CD14-positive monocyte (primary cell): ENCODE data around the gene KRTAP20-4. TPM values are rescaled to one million over a fixed set of nuclear protein-coding genes. Genes with fewer than 3 reads are reported as not detected.

Experiments
- DNase-seq, 3 donors: peaks; one replicate each; pipeline ENCODE4 v3.0.0-alpha.2; 2011 to 2022
- H2AFZ ChIP-seq: 2 replicates; pipeline ENCODE4 v1.6.0; 2012; ENCODE audit warnings: mild to moderate bottlenecking, low read depth, low read length, inconsistent platforms; ENCODE audit not compliant: insufficient read depth, poor library complexity, severe bottlenecking
- H3K27ac ChIP-seq, 2 donors: 1 replicate in 1 of 2; 2 replicates in 1 of 2; pipeline ENCODE4 v1.5.1; 2012 to 2013; ENCODE audit warnings: low read length in 2 of 2, control low read depth in 1 of 2, inconsistent platforms in 1 of 2, low read depth in 1 of 2, mild to moderate bottlenecking in 1 of 2
- H3K27me3 ChIP-seq, 2 donors: one replicate each; pipeline versions ENCODE4 v1.6.0 to v1.6.1; 2011 to 2013; ENCODE audit warnings: low read length in 2 of 2; ENCODE audit not compliant: control insufficient read depth in 2 of 2, insufficient read depth in 2 of 2
- H3K36me3 ChIP-seq, 2 donors: replicated peaks in 1 of 2; 1 replicate in 1 of 2; 2 replicates in 1 of 2; pipeline versions ENCODE4 v1.5.1 to v1.6.1; 2012 to 2013; ENCODE audit warnings: low read length in 2 of 2, control low read depth in 1 of 2, inconsistent platforms in 1 of 2, mild to moderate bottlenecking in 1 of 2; ENCODE audit not compliant: insufficient read depth in 2 of 2, control insufficient read depth in 1 of 2
- H3K4me1 ChIP-seq, 2 donors: 1 replicate in 1 of 2; 2 replicates in 1 of 2; pipeline versions ENCODE4 v1.5.1 to v1.6.1; 2012 to 2013; ENCODE audit warnings: low read length in 2 of 2, control low read depth in 1 of 2, inconsistent platforms in 1 of 2, mild to moderate bottlenecking in 1 of 2, moderate library complexity in 1 of 2; ENCODE audit not compliant: insufficient read depth in 2 of 2, control insufficient read depth in 1 of 2
- H3K4me2 ChIP-seq: replicated peaks from 2 replicates; pipeline ENCODE3; 2012; ENCODE audit warnings: low read length, moderate library complexity, mild to moderate bottlenecking; ENCODE audit not compliant: poor library complexity, severe bottlenecking; ENCODE audit errors: extremely low read depth
- H3K4me3 ChIP-seq, 3 experiments: fragments of 200-600 bp in 1 of 3; sonication (generic) in 1 of 3; replicated peaks in 1 of 3; 1 replicate in 2 of 3; 2 replicates in 1 of 3; pipeline ENCODE4 v1.5.1; 2011 to 2013; ENCODE audit warnings: low read length in 3 of 3, mild to moderate bottlenecking in 3 of 3, control low read depth in 2 of 3, low read depth in 2 of 3, inconsistent platforms in 1 of 3, moderate library complexity in 1 of 3
- H3K79me2 ChIP-seq: 2 replicates; pipeline ENCODE4 v1.6.0; 2012; ENCODE audit warnings: mild to moderate bottlenecking, control low read depth, inconsistent platforms, low read length, moderate library complexity; ENCODE audit not compliant: insufficient read depth
- H3K9ac ChIP-seq: 2 replicates; pipeline ENCODE4 v1.6.0; 2017; ENCODE audit warnings: low read length, mild to moderate bottlenecking; ENCODE audit not compliant: insufficient read depth, poor library complexity, severe bottlenecking
- H3K9me3 ChIP-seq, 2 donors: replicated peaks in 1 of 2; 1 replicate in 1 of 2; 2 replicates in 1 of 2; pipeline versions ENCODE4 v1.5.1 to v1.6.1; 2012 to 2013; ENCODE audit warnings: low read length in 2 of 2, control low read depth in 1 of 2; ENCODE audit not compliant: control insufficient read depth in 1 of 2, insufficient read depth in 1 of 2
- H4K20me1 ChIP-seq: 2 replicates; pipeline ENCODE4 v1.6.0; 2012; ENCODE audit warnings: mild to moderate bottlenecking, low read length, control low read depth, moderate library complexity; ENCODE audit not compliant: insufficient read depth
- H3K27ac Mint-ChIP-seq, 7 donors: one replicate each; pipeline ENCODE4 v1.8.0; 2020; ENCODE audit warnings: mild to moderate bottlenecking in 7 of 7, mixed read lengths in 7 of 7, moderate library complexity in 6 of 7, inconsistent platforms in 2 of 7
- H3K27me3 Mint-ChIP-seq, 3 donors: one replicate each; pipeline ENCODE4 v1.8.0; 2021 to 2022; ENCODE audit warnings: low read depth in 3 of 3, mild to moderate bottlenecking in 3 of 3, mixed read lengths in 3 of 3, moderate library complexity in 3 of 3, inconsistent platforms in 1 of 3
- H3K36me3 Mint-ChIP-seq, 2 donors: one replicate each; pipeline ENCODE4 v1.8.0; 2020; ENCODE audit warnings: mixed read lengths in 2 of 2, inconsistent platforms in 1 of 2, mild to moderate bottlenecking in 1 of 2
- H3K4me1 Mint-ChIP-seq: one replicate; pipeline ENCODE4 v1.8.0; 2020; ENCODE audit warnings: mild to moderate bottlenecking, mixed read lengths
- H3K4me3 Mint-ChIP-seq, 2 donors: one replicate each; pipeline ENCODE4 v1.8.0; 2020; ENCODE audit warnings: mild to moderate bottlenecking in 2 of 2, mixed read lengths in 2 of 2, moderate library complexity in 1 of 2
- H3K9me3 Mint-ChIP-seq, 7 donors: one replicate each; pipeline ENCODE4 v1.8.0; 2020 to 2022; ENCODE audit warnings: mixed read lengths in 7 of 7, mild to moderate bottlenecking in 6 of 7, moderate library complexity in 6 of 7, inconsistent platforms in 2 of 7
- WGBS: methylation state at CpG from one replicate; pipeline ENCODE4 v1.1.5; 2013; ENCODE audit warnings: missing lambda C conversion rate; ENCODE audit not compliant: insufficient coverage; 5-methylcytosine and 5-hydroxymethylcytosine counted together
- intact Hi-C, 2 donors: fragments of 100-400 bp; cut with micrococcal nuclease; formaldehyde crosslinking; loops; one replicate each; pipeline versions ENCODE4 v1.15.0 to v1.15.1; 2023
- polyA plus RNA-seq, 3 donors: library from polyadenylated mRNA; depleted of rRNA in 1 of 3; unstranded in 2 of 3; stranded (reverse) in 1 of 3; fragments of 300-500 nt in 2 of 3; fragments of >200 nt in 1 of 3; fragmentation: Illumina TruSeq in 2 of 3; gene quantifications; 1 replicate in 2 of 3; 2 replicates in 1 of 3; pipeline ENCODE4 v1.2.3, GENCODE V29; 2012 to 2021
- TF ChIP-seq, protein P1 (sequence below): fragments of 200-600 bp; IDR thresholded peaks from one replicate; pipeline ENCODE4 v1.8.0; 2022; ENCODE audit warnings: antibody characterized with exemption, mild to moderate bottlenecking

Gene KRTAP20-4
- polyA plus RNA-seq, 3 donors: not detected

GRCh38 chr21:30600787-30601186 lies 19.6 kb upstream of the KRTAP20-4 start, which contains the start of gene KRTAP22-1:
Gene KRTAP22-1 (plus strand): TSS chr21:30601087.
- Histone ChIP-seq H3K4me3 (no peak within 1 kb of the TSS), H3K4me1 (no peaks in the 10 kb centered on the region), H3K4me2 (no peak within 1 kb of the TSS), H3K9ac (no peak within 1 kb of the TSS), H3K36me3 (no peaks in the 10 kb centered on the region), H3K79me2 (no peaks in the 10 kb centered on the region), H2AFZ (no peak within 1 kb of the TSS), H3K27ac (no peak within 1 kb of the TSS), H3K27me3 (no peaks in the 10 kb centered on the region), H3K9me3 (peaks cover 24 to 39% of the 10 kb centered on the region in 2 donors), H4K20me1 (no peaks in the 10 kb centered on the region)
- Mint-ChIP-seq H3K36me3 (no peaks in the 10 kb centered on the region), H3K27me3 (no peaks in the 10 kb centered on the region), H3K4me3 (no peak within 1 kb of the TSS), H3K27ac (no peak within 1 kb of the TSS), H3K4me1 (no peaks in the 10 kb centered on the region), H3K9me3 (peaks cover 5 to 22% (median 9%) of the 10 kb centered on the region in 7 donors)
- TF ChIP-seq, protein P1, sequence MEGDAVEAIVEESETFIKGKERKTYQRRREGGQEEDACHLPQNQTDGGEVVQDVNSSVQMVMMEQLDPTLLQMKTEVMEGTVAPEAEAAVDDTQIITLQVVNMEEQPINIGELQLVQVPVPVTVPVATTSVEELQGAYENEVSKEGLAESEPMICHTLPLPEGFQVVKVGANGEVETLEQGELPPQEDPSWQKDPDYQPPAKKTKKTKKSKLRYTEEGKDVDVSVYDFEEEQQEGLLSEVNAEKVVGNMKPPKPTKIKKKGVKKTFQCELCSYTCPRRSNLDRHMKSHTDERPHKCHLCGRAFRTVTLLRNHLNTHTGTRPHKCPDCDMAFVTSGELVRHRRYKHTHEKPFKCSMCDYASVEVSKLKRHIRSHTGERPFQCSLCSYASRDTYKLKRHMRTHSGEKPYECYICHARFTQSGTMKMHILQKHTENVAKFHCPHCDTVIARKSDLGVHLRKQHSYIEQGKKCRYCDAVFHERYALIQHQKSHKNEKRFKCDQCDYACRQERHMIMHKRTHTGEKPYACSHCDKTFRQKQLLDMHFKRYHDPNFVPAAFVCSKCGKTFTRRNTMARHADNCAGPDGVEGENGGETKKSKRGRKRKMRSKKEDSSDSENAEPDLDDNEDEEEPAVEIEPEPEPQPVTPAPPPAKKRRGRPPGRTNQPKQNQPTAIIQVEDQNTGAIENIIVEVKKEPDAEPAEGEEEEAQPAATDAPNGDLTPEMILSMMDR: no peak
- WGBS: no CpG with 5 or more reads among the region's 1 CpG
- intact Hi-C loops: no loop called here
- DNase-seq: no peak

DNA sequence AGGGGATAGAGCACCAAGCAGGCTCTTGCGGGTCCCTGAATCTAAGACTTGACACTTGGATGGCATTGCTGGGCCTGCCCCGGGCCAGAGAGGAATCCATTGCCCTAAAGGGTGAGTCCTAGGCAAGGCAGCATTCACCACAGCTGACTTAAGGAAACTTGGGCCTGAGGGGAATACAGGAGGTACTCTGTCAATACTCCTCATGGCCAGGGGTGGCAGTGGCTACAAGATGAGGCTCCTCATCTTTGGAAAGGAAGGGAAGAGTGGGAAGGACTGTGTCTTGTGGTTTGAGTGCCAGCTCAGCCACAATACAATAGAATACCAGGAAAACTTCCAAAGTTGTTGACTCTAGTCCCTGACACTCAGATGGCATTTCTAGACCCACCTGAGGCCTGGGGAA lies 14.5 kb upstream of the KRTAP20-4 start:
- no peaks in the 10 kb centered on the region for H3K4me1 ChIP-seq
- H3K27ac ChIP-seq: no peak overlapping the region
- H3K9ac ChIP-seq: no peak overlapping the region
- no peaks in the 10 kb centered on the region for H4K20me1 ChIP-seq
- H2AFZ ChIP-seq: no peak overlapping the region
- Mint-ChIP-seq H3K27me3 (no peaks in the 10 kb centered on the region), H3K4me3 (no peak overlapping the region), H3K9me3 (peaks cover 5 to 26% (median 11%) of the 10 kb centered on the region in 7 donors), H3K27ac (no peak overlapping the region), H3K4me1 (no peaks in the 10 kb centered on the region), H3K36me3 (no peaks in the 10 kb centered on the region)
- H3K27me3 ChIP-seq: no peaks in the 10 kb centered on the region
- H3K36me3 ChIP-seq: no peaks in the 10 kb centered on the region
- H3K4me3 ChIP-seq: no peak overlapping the region
- no peak for DNase-seq
- intact Hi-C loops: no loop called here
- peaks cover 24 to 37% of the 10 kb centered on the region in 2 donors for H3K9me3 ChIP-seq
- TF ChIP-seq, protein P1: no peak
- WGBS: 76% methylated on average over 2 of the region's 2 CpGs
- no peak overlapping the region for H3K4me2 ChIP-seq
- no peaks in the 10 kb centered on the region for H3K79me2 ChIP-seq
